ENCODE measurements around the gene SHOC2. TPM values are rescaled to one million over a fixed set of nuclear protein-coding genes. Genes with fewer than 3 reads are reported as not detected.

The SHOC2 gene
- polyA plus RNA-seq, 1 donor = 27.2 TPM

Other genes starting within 250 kb of the SHOC2 start
- 168 TPM for gene PDCD4, start 47.7 kb upstream of the SHOC2 start, polyA plus RNA-seq (ENCODE audit: insufficient read length)
- 20.8 TPM for gene BBIP1, start 424 bp upstream of the SHOC2 start, polyA plus RNA-seq (ENCODE audit: insufficient read length)
- 3.7 TPM for gene ADRA2A, start 157.4 kb downstream of the SHOC2 start, polyA plus RNA-seq (ENCODE audit: insufficient read length)

Data from hindlimb muscle (tissue), 1 donor.